Transverse colon (tissue), 4 donors: ENCODE data around the gene DLG2. TPM values are rescaled to one million over a fixed set of nuclear protein-coding genes. Genes with fewer than 3 reads are reported as not detected.

Experiments used
- DNase-seq: peaks from one replicate; pipeline ENCODE4 v3.0.0-alpha.2; 2019
- H3K27ac ChIP-seq, 4 donors: fragments of 200-600 bp; sonication (generic); 2 replicates each; pipeline ENCODE4 v1.5.1; 2016 to 2018; ENCODE audit warnings: inconsistent platforms in 4 of 4
- H3K27me3 ChIP-seq: fragments of 200-600 bp; sonication (generic); 2 replicates; pipeline ENCODE4 v1.5.1; 2017; ENCODE audit warnings: inconsistent platforms
- H3K36me3 ChIP-seq, 4 donors: fragments of 200-600 bp; sonication (generic); 2 replicates each; pipeline ENCODE4 v1.5.1; 2017 to 2019; ENCODE audit warnings: inconsistent platforms in 4 of 4
- H3K4me1 ChIP-seq, 4 donors: fragments of 200-600 bp; sonication (generic); 2 replicates each; pipeline ENCODE4 v1.5.1; 2017 to 2020; ENCODE audit warnings: inconsistent platforms in 4 of 4
- H3K4me3 ChIP-seq, 4 donors: fragments of 200-600 bp; sonication (generic); 1 replicate in 1 of 4; 2 replicates in 3 of 4; pipeline versions ENCODE4 v1.5.1 to v1.6.1; 2017 to 2019; ENCODE audit warnings: inconsistent platforms in 4 of 4
- H3K9me3 ChIP-seq, 2 donors: fragments of 200-600 bp; sonication (generic); 2 replicates each; pipeline ENCODE4 v1.5.1; 2017 to 2019; ENCODE audit warnings: inconsistent platforms in 2 of 2
- EP300 ChIP-seq: sonication (generic); formaldehyde crosslinking; IDR thresholded peaks from one replicate; pipeline ENCODE4 v1.6.1; 2017; ENCODE audit warnings: antibody characterized with exemption, low read depth
- POLR2A ChIP-seq: fragments of 450-650 bp; IDR thresholded peaks from one replicate; pipeline ENCODE4 v1.6.1; 2016; ENCODE audit warnings: antibody characterized with exemption, mild to moderate bottlenecking, moderate library complexity
- POLR2AphosphoS5 ChIP-seq, 3 donors: sonication (generic); formaldehyde crosslinking; IDR thresholded peaks; one replicate each; pipeline ENCODE4 v1.6.1; 2016; ENCODE audit warnings: antibody characterized with exemption in 3 of 3
- WGBS, 2 donors: methylation state at CpG; one replicate each; pipeline ENCODE4 v1.1.5; 2018; ENCODE audit warnings: low coverage in 1 of 2; 5-methylcytosine and 5-hydroxymethylcytosine counted together
- in situ Hi-C, 4 donors: fragments of 200-750 bp; cut with MboI; loops; one replicate each; pipeline versions ENCODE4 v1.15.0 to v1.15.1; 2017; ENCODE audit warnings: low sequenced_read_pairs in 3 of 4, low pct_ligation_motif_present in 1 of 4, low pct_unique_long_range_greater_than_20kb in 1 of 4
- intact Hi-C: fragments of 100-400 bp; cut with DNase I; formaldehyde crosslinking; loops from one replicate; pipeline ENCODE4 v1.15.1; 2023; ENCODE audit warnings: low total_unique reads
- total RNA-seq, 4 donors: library from RNA; depleted of rRNA; stranded (reverse); fragments of >200 nt; gene quantifications; one replicate each; pipeline ENCODE4 v1.1.0, GENCODE V29; 2016
- TF ChIP-seq, protein P1 (sequence below), 5 experiments: fragments of 200-600 bp in 3 of 5; fragments of 450-650 bp in 2 of 5; sonication (generic) in 3 of 5; IDR thresholded peaks; 1 replicate in 2 of 5; 2 replicates in 3 of 5; pipeline ENCODE4 v1.5.1; 2016 to 2017; ENCODE audit warnings: antibody characterized with exemption in 5 of 5, inconsistent platforms in 3 of 5, mild to moderate bottlenecking in 2 of 5, moderate library complexity in 1 of 5

The DLG2 gene
- total RNA-seq, 4 donors from 2014 or later: 1.9 to 28.3 (median 3.7) TPM

DNA sequence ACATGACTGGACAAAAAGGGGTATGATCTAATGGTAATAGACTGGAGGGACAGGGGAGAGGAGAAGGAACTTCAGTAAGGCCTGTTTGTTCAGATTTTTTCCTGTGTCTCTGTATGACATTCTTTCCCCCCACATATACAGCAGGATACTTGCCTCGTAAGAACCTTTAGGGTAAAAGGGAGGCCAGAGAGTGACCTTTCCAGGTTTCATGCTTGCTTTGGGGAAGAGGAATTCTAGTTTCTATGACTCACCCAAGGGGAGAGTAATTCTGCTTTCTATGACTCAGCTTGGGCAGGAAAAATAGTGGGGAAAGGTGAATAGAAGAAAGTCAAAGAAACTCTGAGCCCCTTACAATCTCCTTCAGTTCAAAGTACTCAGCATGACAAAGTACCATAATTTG is 457.0 kb downstream of the DLG2 start:
- Histone ChIP-seq H3K27me3 (no peaks in the 10 kb centered on the region), H3K36me3 (no peaks in the 10 kb centered on the region), H3K9me3 (no peaks in the 10 kb centered on the region), H3K4me1 (no peaks in the 10 kb centered on the region), H3K4me3 (no peak overlapping the region), H3K27ac (no peak overlapping the region)
- in situ Hi-C loops: no loop called here
- TF ChIP-seq POLR2AphosphoS5 (IDR thresholded peaks at IDR 0.05) (no peak), POLR2A (no peak), EP300 (no peak)
- TF ChIP-seq, protein P1, sequence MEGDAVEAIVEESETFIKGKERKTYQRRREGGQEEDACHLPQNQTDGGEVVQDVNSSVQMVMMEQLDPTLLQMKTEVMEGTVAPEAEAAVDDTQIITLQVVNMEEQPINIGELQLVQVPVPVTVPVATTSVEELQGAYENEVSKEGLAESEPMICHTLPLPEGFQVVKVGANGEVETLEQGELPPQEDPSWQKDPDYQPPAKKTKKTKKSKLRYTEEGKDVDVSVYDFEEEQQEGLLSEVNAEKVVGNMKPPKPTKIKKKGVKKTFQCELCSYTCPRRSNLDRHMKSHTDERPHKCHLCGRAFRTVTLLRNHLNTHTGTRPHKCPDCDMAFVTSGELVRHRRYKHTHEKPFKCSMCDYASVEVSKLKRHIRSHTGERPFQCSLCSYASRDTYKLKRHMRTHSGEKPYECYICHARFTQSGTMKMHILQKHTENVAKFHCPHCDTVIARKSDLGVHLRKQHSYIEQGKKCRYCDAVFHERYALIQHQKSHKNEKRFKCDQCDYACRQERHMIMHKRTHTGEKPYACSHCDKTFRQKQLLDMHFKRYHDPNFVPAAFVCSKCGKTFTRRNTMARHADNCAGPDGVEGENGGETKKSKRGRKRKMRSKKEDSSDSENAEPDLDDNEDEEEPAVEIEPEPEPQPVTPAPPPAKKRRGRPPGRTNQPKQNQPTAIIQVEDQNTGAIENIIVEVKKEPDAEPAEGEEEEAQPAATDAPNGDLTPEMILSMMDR (IDR thresholded peaks at IDR 0.05): no peak
- DNase-seq: no peak
- WGBS, 2 donors: 59 to 71% methylated on average over 1 of the region's 1 CpG
- intact Hi-C loops: no loop called here

DNA sequence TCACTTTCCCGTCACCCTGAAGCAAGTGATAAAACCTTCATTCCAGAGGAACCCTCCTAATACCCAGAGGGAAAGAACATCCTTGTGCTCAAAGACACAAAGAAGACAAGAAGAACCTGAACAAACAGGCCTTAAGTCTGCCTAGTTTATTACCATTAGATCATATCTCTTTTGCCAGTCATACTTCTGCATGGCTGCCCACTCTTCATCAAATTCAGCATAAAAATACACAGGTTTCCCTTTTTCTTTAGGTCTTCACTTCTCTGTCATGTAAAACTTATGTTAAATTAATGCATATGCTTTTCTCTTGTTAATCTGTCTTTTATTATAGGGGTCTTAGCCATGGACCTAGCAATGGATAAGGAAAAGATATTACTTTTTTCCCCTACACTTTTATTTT is 459.7 kb downstream of the DLG2 start:
- WGBS, 2 donors: 73 to 82% methylated on average over 1 of the region's 1 CpG
- no peaks in the 10 kb centered on the region for H3K36me3 ChIP-seq
- TF ChIP-seq POLR2A (no peak), EP300 (no peak), POLR2AphosphoS5 (IDR thresholded peaks at IDR 0.05) (no peak)
- TF ChIP-seq, protein P1 (IDR thresholded peaks at IDR 0.05): no peak
- H3K4me1 ChIP-seq: no peaks in the 10 kb centered on the region
- H3K4me3 ChIP-seq: no peak overlapping the region
- no peaks in the 10 kb centered on the region for H3K27me3 ChIP-seq
- intact Hi-C loops (no loop called here), in situ Hi-C loops (no loop called here)
- H3K27ac ChIP-seq: no peak overlapping the region
- no peaks in the 10 kb centered on the region for H3K9me3 ChIP-seq
- DNase-seq: no peak

DNA sequence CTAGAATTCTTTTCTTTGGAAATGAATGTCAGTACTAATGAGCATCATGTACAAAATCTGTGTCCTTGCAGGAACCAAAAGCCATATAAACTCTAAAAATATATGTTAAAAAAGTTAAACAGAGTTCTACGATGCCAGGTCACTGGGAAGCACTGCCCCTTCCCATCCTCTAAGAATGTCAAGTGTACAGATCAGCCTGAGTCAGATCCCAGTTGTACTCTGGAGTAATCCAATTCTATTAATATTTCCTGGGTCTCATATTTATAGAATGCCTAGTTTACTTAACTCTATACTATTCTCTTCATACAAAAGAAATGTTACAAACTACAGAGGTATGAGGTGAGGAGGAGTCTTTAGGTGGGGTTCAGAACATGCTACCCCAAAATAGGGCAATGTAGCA is 460.1 kb downstream of the DLG2 start:
- no peaks in the 10 kb centered on the region for H3K4me1 ChIP-seq
- intact Hi-C loops (no loop called here), in situ Hi-C loops (no loop called here)
- no peaks in the 10 kb centered on the region for H3K27me3 ChIP-seq
- H3K27ac ChIP-seq: no peak overlapping the region
- TF ChIP-seq, protein P1 (IDR thresholded peaks at IDR 0.05): no peak
- TF ChIP-seq EP300: no peak
- no peak for DNase-seq
- no peaks in the 10 kb centered on the region for H3K9me3 ChIP-seq
- H3K4me3 ChIP-seq: no peak overlapping the region
- WGBS, 2 donors: 86% methylated on average over 1 of the region's 1 CpG
- no peaks in the 10 kb centered on the region for H3K36me3 ChIP-seq

DNA sequence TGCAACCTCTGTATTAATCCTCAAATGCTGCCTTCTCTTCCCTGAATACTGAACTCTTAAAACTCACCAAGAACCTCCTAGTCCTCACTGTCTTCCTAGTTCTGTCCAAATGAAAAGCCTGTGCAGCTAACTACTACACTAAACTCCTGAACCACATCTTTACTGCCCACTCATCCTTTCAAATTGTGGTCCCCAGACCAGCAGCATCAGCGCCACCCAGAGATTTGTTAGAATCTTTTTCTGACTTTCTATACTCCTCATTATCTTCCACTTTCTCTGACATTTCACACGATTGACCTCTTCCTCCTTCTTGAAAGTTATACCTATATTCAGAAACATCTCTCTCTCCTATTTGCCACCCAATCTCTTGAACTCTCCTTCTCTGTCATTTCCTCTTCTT is 461.3 kb downstream of the DLG2 start:
- no peaks in the 10 kb centered on the region for H3K36me3 ChIP-seq
- H3K27ac ChIP-seq: no peak overlapping the region
- DNase-seq: no peak
- no peaks in the 10 kb centered on the region for H3K9me3 ChIP-seq
- no peak overlapping the region for H3K4me3 ChIP-seq
- H3K27me3 ChIP-seq: no peaks in the 10 kb centered on the region
- in situ Hi-C loops (no loop called here), intact Hi-C loops (no loop called here)
- no peaks in the 10 kb centered on the region for H3K4me1 ChIP-seq
- WGBS, 2 donors: 64 to 76% methylated on average over 2 of the region's 2 CpGs
- TF ChIP-seq EP300: no peak

DNA sequence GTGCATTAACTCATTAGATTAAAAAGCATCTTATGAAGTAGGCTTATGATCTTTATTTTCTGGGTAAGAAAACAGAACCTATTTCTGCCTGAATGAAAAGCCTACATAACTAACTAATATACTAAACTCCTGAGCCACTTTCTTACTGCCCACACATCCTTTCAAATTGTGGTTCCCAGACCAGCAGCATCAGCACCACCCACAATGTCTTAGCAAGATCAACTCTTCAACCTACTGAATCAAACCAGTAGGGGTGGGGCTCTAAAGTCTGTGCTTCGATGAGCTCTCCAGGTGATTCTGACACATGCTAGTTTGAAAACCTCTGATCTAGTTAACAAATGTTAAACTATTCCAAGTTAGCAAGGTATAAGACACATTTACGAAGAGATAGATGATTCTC is 462.4 kb downstream of the DLG2 start:
- in situ Hi-C loops: no loop called here
- WGBS, 2 donors: 82 to 86% methylated on average over 2 of the region's 2 CpGs
- no peaks in the 10 kb centered on the region for H3K27me3 ChIP-seq
- H3K4me1 ChIP-seq: no peaks in the 10 kb centered on the region
- H3K9me3 ChIP-seq: no peaks in the 10 kb centered on the region
- TF ChIP-seq EP300 (no peak), POLR2A (no peak), POLR2AphosphoS5 (IDR thresholded peaks at IDR 0.05) (no peak)
- TF ChIP-seq, protein P1 (IDR thresholded peaks at IDR 0.05): no peak
- no peak overlapping the region for H3K27ac ChIP-seq
- H3K36me3 ChIP-seq: no peaks in the 10 kb centered on the region
- H3K4me3 ChIP-seq: no peak overlapping the region
- DNase-seq: no peak
- intact Hi-C loops: no loop called here
